Muscle layer of colon (tissue), 2 donors: ENCODE results near the gene DHX40.
"Not testable (repeated sequence)": the region's sequence is repeated elsewhere in the genome, so short reads cannot be mapped to it uniquely, and the experiment has no call there.

Experiments
- H3K27ac ChIP-seq: one replicate; pipeline ENCODE4 v1.7.0; 2013; ENCODE audit warnings: low read depth, mild to moderate bottlenecking, low read length, moderate library complexity
- H3K27me3 ChIP-seq, 2 donors: one replicate each; pipeline ENCODE4 v1.7.0; 2013; ENCODE audit warnings: low read length in 2 of 2, mild to moderate bottlenecking in 2 of 2; ENCODE audit not compliant: insufficient read depth in 2 of 2, control insufficient read depth in 1 of 2
- H3K36me3 ChIP-seq: one replicate; pipeline ENCODE4 v1.7.0; 2013; ENCODE audit warnings: mild to moderate bottlenecking, low read length; ENCODE audit not compliant: insufficient read depth
- H3K4me1 ChIP-seq: one replicate; pipeline ENCODE4 v1.7.0; 2013; ENCODE audit warnings: mild to moderate bottlenecking, low read length; ENCODE audit not compliant: insufficient read depth
- H3K4me3 ChIP-seq, 2 donors: one replicate each; pipeline ENCODE4 v1.7.0; 2013; ENCODE audit warnings: low read length in 2 of 2, low read depth in 1 of 2, mild to moderate bottlenecking in 1 of 2, moderate library complexity in 1 of 2
- H3K9ac ChIP-seq: one replicate; pipeline ENCODE4 v1.7.0; 2013; ENCODE audit warnings: low read length
- H3K9me3 ChIP-seq: one replicate; pipeline ENCODE4 v1.7.0; 2013; ENCODE audit warnings: mild to moderate bottlenecking, low read length
- donor health status: abdominal sarcoma.
- donor health status: Adenocarcinoma of cecum.

The DHX40 gene

GRCh38 chr17:59565959-59566324 is 532 bp downstream of the DHX40 start:
- Histone ChIP-seq H3K9ac (peak overlapping the region; percentile 55), H3K27ac (peak overlapping the region; percentile 97), H3K36me3 (no peaks in the 10 kb centered on the region)

DNA sequence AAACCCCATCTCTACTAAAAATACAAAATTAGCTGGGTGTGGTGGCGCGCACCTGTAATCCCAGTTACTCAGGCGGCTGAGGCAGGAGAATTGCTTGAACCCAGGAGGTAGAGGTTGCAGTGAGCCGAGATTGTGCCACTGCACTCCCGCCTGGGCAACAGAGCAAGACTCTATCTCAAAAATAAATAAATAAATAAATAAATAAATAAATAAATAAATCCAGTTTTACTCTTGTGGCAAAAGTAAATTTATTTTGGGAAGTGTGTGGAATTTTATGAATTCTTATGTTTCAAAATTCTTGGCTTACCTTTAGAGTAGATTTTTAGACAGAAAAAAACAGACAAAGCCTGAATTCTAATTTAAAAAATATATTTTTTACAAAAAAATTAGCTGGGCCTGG is 3.7 kb downstream of the DHX40 start:
- not testable (repeated sequence) for H3K9me3 ChIP-seq, H3K9ac ChIP-seq, H3K27ac ChIP-seq

More at GRCh38 chr17:59565959-59566324, 532 bp downstream of the DHX40 start:
- peaks cover 6% of the 10 kb centered on the region for H3K4me1 ChIP-seq
- no peaks in the 10 kb centered on the region for H3K27me3 ChIP-seq
- H3K9me3 ChIP-seq = no peaks in the 10 kb centered on the region
- H3K4me3 ChIP-seq = peak overlapping the region; percentile 95 to 98

GRCh38 chr17:59572301-59572924 is 7.0 kb downstream of the DHX40 start:
- Histone ChIP-seq H3K36me3 (no peaks in the 10 kb centered on the region), H3K4me1 (no peaks in the 10 kb centered on the region), H3K9ac (no peak overlapping the region), H3K27me3 (no peaks in the 10 kb centered on the region), H3K9me3 (no peaks in the 10 kb centered on the region), H3K4me3 (no peak overlapping the region), H3K27ac (no peak overlapping the region)

More for the DNA sequence above, 3.7 kb downstream of the DHX40 start:
- H3K4me3 ChIP-seq, H3K36me3 ChIP-seq, H3K27me3 ChIP-seq, H3K4me1 ChIP-seq: not testable (repeated sequence)

DNA sequence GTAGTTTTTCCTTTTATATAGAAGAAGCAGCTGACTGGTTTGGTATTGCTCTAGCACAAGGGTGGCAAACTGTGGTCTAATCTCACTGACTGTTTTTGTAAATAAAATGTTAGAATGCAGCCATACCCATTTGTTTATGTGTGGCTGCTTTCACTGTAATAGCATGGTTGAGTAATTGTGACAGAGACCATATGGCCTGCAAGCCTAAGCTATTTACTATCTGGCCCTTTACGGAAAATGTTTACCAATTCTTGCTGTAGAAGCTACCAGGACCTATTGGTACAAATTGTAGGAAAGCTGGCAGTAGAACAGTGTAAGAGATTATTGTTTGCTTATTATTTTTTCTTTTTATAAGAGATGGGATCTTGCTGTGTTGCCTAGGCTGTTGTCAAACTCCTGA is 18.8 kb downstream of the DHX40 start:
- not testable (repeated sequence) for H3K36me3 ChIP-seq, H3K4me1 ChIP-seq, H3K9me3 ChIP-seq, H3K4me3 ChIP-seq, H3K27me3 ChIP-seq, H3K27ac ChIP-seq, H3K9ac ChIP-seq

GRCh38 chr17:59600169-59600568 is 34.8 kb downstream of the DHX40 start:
- Histone ChIP-seq H3K9me3 (no peaks in the 10 kb centered on the region), H3K4me1 (no peaks in the 10 kb centered on the region), H3K4me3 (no peak overlapping the region), H3K27ac (no peak overlapping the region), H3K36me3 (peaks cover 25% of the 10 kb centered on the region), H3K27me3 (no peaks in the 10 kb centered on the region), H3K9ac (no peak overlapping the region)

DNA sequence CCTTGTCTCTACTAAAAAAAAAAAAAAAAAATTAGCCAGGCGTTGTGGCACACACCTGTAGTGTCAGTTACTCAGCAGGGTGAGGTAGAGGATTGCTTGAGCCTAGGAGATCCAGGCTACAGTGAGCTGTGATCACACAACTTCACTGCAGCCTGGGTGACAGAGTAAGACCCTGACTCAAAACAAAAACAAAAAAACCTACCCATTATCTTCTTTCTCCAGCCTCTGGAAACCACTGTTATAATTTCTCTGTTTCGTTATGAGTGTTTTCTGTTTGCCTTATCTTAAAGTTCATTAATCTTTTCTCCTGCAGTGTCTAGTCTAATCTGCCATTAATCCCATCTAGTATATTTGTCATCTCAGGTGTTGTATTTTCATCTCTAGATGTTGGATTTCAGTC is 35.7 kb downstream of the DHX40 start:
- Histone ChIP-seq H3K36me3 (peaks cover 31% of the 10 kb centered on the region), H3K27me3 (no peaks in the 10 kb centered on the region), H3K9ac (no peak overlapping the region), H3K4me1 (no peaks in the 10 kb centered on the region), H3K27ac (no peak overlapping the region), H3K4me3 (no peak overlapping the region), H3K9me3 (no peaks in the 10 kb centered on the region)

GRCh38 chr17:59607061-59607460 is 41.7 kb downstream of the DHX40 start:
- peaks cover 42% of the 10 kb centered on the region for H3K36me3 ChIP-seq
- no peaks in the 10 kb centered on the region for H3K9me3 ChIP-seq
- no peak overlapping the region for H3K9ac ChIP-seq
- no peaks in the 10 kb centered on the region for H3K4me1 ChIP-seq
- no peak overlapping the region for H3K4me3 ChIP-seq
- no peak overlapping the region for H3K27ac ChIP-seq
- no peaks in the 10 kb centered on the region for H3K27me3 ChIP-seq

DNA sequence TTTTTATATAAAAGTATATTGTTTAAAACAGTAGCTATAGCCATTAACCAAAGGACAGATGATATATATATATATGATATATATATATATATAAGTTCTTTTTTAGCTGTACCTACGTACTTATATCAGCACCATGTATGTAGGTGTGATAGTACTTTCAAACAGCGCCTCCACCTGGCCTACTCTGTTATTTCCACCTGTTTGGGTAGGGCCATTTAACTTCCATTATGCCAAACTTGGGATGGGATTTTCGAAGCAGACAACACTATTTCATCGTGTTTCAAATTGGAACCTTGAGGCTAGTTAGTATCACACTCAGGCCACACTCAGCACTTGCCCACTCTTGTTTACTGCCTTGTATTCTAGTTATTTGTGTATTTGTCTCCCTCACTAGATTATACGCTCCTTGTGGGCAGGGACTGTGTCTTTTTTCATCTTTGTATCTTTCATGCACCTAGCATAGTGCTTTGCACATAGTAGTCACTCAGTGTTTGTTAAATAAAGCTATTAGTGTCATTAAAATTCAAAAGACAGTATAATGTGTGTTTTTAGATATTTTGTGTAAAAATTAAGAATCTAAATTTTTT is 42.5 kb downstream of the DHX40 start:
- Histone ChIP-seq H3K27me3 (no peaks in the 10 kb centered on the region), H3K36me3 (peaks cover 33% of the 10 kb centered on the region), H3K9ac (no peak overlapping the region), H3K27ac (no peak overlapping the region), H3K9me3 (no peaks in the 10 kb centered on the region), H3K4me3 (no peak overlapping the region), H3K4me1 (no peaks in the 10 kb centered on the region)

GRCh38 chr17:59611503-59611902 is 46.1 kb downstream of the DHX40 start:
- Histone ChIP-seq H3K4me1 (no peaks in the 10 kb centered on the region), H3K9me3 (no peaks in the 10 kb centered on the region), H3K27me3 (no peaks in the 10 kb centered on the region), H3K4me3 (no peak overlapping the region), H3K36me3 (peaks cover 14% of the 10 kb centered on the region), H3K27ac (no peak overlapping the region), H3K9ac (no peak overlapping the region)

DNA sequence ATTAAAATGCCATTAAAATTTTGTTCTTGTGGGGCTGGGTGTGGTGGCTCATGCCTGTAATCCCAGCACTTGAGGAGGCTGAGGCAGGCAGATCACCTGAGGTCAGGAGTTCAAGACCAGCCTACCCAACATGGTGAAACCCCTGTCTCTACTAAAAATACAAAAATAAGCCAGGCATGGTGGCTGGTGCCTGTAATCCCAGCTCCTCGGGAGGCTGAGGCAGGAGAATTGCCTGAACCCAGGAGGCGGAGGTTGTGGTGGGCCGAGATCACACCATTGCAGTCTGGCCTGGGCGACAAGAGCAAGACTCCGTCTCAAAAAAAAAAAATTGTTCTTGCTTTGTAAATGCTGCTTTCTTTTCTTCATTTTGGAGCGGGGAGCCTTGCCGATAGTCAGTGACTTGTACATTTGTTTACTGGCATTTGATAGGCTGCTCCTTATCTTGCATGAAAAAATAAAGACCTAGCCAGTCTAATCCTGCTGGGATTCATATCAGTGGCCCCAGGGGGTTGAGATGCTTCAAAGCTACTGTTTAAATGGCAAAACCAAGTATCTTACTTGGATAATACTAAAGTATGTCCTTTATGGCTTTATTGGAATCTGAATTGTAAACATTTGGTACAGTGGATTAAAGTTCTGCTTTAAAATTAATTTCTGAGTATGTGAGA is 51.0 kb downstream of the DHX40 start:
- Histone ChIP-seq H3K4me1 (peaks cover 8% of the 10 kb centered on the region), H3K9me3 (no peaks in the 10 kb centered on the region), H3K27me3 (no peaks in the 10 kb centered on the region), H3K36me3 (no peaks in the 10 kb centered on the region), H3K27ac (no peak overlapping the region), H3K9ac (no peak overlapping the region), H3K4me3 (no peak overlapping the region)

DNA sequence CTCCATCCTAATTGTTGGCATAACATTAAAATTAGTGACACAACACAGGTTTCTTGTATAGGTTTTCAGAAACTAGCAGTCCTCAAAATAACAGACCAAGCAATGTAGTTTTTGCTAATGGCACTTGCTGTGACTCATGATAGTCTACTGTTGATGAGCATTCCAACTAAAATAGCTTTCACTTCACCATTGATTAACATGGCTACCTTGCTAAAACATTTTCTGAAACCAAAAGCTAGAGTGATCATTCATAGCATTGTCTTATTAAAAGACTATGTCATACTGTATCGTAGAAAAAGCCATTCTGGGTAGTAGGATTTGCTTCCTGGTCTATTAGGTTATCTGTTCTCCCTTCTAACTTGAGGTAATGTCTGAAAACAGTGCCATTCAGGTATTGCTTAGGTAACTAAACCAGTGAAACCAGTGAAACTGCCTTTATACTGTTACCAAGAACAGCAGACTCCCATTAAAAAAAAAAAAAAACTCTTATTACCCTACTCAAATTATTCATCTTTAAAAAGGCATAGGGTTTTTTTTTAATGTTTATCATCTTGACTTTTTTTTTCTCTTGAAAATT is 51.8 kb downstream of the DHX40 start:
- no peaks in the 10 kb centered on the region for H3K36me3 ChIP-seq
- H3K9me3 ChIP-seq = no peaks in the 10 kb centered on the region
- no peak overlapping the region for H3K4me3 ChIP-seq
- H3K27ac ChIP-seq = no peak overlapping the region
- H3K4me1 ChIP-seq = peaks cover 16% of the 10 kb centered on the region
- H3K27me3 ChIP-seq = no peaks in the 10 kb centered on the region
- no peak overlapping the region for H3K9ac ChIP-seq

GRCh38 chr17:59619035-59619297 is 53.6 kb downstream of the DHX40 start:
- Histone ChIP-seq H3K9ac (peak overlapping the region; percentile 99), H3K27me3 (no peaks in the 10 kb centered on the region), H3K36me3 (no peaks in the 10 kb centered on the region), H3K9me3 (no peaks in the 10 kb centered on the region), H3K4me1 (peaks cover 32% of the 10 kb centered on the region), H3K4me3 (peak overlapping the region; percentile 88 to 97), H3K27ac (peak overlapping the region; percentile 100)
